Endothelial cell of umbilical vein (primary cell): ENCODE data around the gene VSIR.

Experiments used
- CTCF ChIP-seq, 2 donors: IDR thresholded peaks; 1 replicate in 1 of 2; 2 replicates in 1 of 2; pipeline ENCODE4 v1.5.1; 2011; ENCODE audit warnings: low read length in 2 of 2, mild to moderate bottlenecking in 2 of 2, moderate library complexity in 2 of 2, control low read depth in 1 of 2, inconsistent platforms in 1 of 2, low read depth in 1 of 2; ENCODE audit not compliant: insufficient read depth in 1 of 2; ENCODE audit errors: extremely low read depth in 1 of 2
- POLR2A ChIP-seq: IDR thresholded peaks from 2 replicates; pipeline ENCODE4 v1.6.1; 2012; ENCODE audit warnings: low read depth, mild to moderate bottlenecking, control low read depth, low read length

- TF ChIP-seq POLR2A (no peak), CTCF (IDR thresholded peaks at IDR 0.05; ENCODE audit: extremely low read depth in 1 of 2, insufficient read depth in 1 of 2, low read depth in 1 of 2, low read length in 2 of 2) (no peak)
These were observed 57.5 kb downstream of the VSIR start for GRCh38 chr10:71715860-71716259.
